BJ (cell line): ENCODE measurements around the gene MYO10. TPM values are rescaled to one million over a fixed set of nuclear protein-coding genes. Genes with fewer than 3 reads are reported as not detected.
A peak's percentile ranks its signal among the peaks of the same experiment; 100 is the strongest.

Experiments
- CTCF ChIA-PET: fragments of 350-600 bp; formaldehyde crosslinking; extraction: SDS; loops from one replicate; lab custom pipeline; 2021; ENCODE audit warnings: antibody characterized with exemption, inconsistent platforms; lab: Yijun Ruan, JAX
- POLR2A ChIA-PET: fragments of 300-600 bp; sonication (Branson Sonifier 250); formaldehyde crosslinking; extraction: SDS; loops from one replicate; lab custom pipeline; 2021; ENCODE audit warnings: antibody characterized with exemption; lab: Charles Lee
- DNase-seq: peaks from one replicate; pipeline ENCODE4 v3.0.0-alpha.2; 2011; ENCODE audit warnings: low read depth
- H3K27me3 ChIP-seq: 2 replicates; pipeline ENCODE4 v1.6.0; 2011; ENCODE audit warnings: low read length; ENCODE audit not compliant: control insufficient read depth, insufficient read depth
- H3K36me3 ChIP-seq: 2 replicates; pipeline ENCODE4 v1.5.1; 2011; ENCODE audit warnings: low read length; ENCODE audit not compliant: control insufficient read depth, insufficient read depth
- H3K4me3 ChIP-seq: 2 replicates; pipeline ENCODE4 v1.5.1; 2011; ENCODE audit warnings: low read depth, mild to moderate bottlenecking, control low read depth, low read length
- polyA plus RNA-seq: library from polyadenylated mRNA; depleted of rRNA; stranded (reverse); fragments of >200 nt; gene quantifications from 2 replicates; pipeline ENCODE4 v1.2.3, GENCODE V29; 2011
- TF ChIP-seq, protein P1 (sequence below): IDR thresholded peaks from 2 replicates; pipeline ENCODE4 v1.5.1; 2011; ENCODE audit warnings: low read depth, mild to moderate bottlenecking, control low read depth, inconsistent platforms, low read length, moderate library complexity; ENCODE audit not compliant: insufficient read depth

Gene MYO10
- polyA plus RNA-seq, 1 experiment: 17.1 TPM

DNA sequence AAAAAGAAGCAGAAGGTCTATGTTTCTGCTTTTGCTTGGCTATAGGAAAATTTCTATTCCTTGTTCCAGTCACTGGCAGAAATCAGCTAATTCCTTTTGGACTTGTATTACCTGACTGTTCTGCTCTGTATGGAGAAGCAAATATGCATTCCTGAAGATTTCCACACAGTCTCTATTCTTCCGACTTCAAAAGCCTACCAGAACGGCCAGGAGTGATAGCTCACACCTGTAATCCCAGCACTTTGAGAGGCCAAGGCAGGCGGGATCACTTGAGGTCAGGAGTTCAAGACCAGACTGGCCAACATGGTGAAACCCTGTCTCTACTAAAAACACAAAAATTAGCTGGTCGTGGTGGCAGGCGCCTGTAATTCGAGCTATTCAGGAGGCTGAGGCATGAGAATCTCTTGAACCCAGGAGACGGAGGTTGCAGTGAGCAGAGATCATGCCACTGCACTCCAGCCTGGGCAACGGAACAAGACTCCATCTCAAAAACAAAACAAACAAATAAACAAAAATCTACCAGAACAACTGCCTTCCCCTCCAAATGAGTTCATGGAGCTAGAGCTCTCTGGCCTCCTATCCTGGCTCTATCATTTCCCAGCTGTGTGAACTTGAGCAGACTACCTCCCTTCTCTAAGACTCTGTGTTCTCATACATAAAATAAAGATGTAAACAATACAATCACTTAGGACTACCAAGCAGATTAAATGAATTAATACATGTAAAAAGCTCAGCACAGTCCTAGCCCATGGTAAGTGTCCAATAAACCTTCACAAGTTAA lies 17.0 kb downstream of the MYO10 start:
- CTCF ChIA-PET: interaction anchor here (0.6 to 2.2 kb wide), 5 partner anchors 13 to 271 kb away, joined by 3 to 11 read pairs (median 4); no protein-coding TSS in a partner anchor

DNA sequence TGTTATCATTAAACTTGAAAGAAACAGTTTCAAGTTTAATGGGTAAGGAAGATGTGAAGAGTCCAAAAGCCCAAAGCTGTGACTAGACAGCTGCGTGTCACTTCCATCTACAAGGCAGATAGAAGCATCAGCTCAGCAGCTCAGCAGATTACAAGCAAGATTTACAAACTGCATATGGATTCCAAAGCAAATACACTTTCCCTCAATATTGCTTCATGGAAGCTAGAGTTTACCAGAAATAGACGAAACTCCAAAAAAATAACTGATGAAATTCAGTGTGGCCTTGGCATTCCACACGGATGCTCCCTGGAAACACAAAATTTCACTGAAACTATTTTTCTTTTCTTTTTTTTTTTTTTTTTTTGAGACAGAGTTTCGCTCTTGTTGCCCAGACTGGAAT lies 17.9 kb downstream of the MYO10 start:
- Histone ChIP-seq H3K4me3 (no peak overlapping the region), H3K27me3 (no peaks in the 10 kb centered on the region), H3K36me3 (0 out of 2 replicates have a peak, but pooled peaks cover 1% of the 10 kb centered on the region)
- POLR2A ChIA-PET: no interaction called here
- DNase-seq: no peak
- TF ChIP-seq, protein P1, sequence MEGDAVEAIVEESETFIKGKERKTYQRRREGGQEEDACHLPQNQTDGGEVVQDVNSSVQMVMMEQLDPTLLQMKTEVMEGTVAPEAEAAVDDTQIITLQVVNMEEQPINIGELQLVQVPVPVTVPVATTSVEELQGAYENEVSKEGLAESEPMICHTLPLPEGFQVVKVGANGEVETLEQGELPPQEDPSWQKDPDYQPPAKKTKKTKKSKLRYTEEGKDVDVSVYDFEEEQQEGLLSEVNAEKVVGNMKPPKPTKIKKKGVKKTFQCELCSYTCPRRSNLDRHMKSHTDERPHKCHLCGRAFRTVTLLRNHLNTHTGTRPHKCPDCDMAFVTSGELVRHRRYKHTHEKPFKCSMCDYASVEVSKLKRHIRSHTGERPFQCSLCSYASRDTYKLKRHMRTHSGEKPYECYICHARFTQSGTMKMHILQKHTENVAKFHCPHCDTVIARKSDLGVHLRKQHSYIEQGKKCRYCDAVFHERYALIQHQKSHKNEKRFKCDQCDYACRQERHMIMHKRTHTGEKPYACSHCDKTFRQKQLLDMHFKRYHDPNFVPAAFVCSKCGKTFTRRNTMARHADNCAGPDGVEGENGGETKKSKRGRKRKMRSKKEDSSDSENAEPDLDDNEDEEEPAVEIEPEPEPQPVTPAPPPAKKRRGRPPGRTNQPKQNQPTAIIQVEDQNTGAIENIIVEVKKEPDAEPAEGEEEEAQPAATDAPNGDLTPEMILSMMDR: no peak
- CTCF ChIA-PET: interaction anchor here (2.2 kb wide), 1 partner anchor 272 kb away, joined by 11 read pairs; no protein-coding TSS in a partner anchor

More for the DNA sequence above, 17.0 kb downstream of the MYO10 start:
- POLR2A ChIA-PET: no interaction called here
- TF ChIP-seq, protein P1: no peak
- DNase-seq: no peak
- H3K4me3 ChIP-seq: no peak overlapping the region
- 0 out of 2 replicates have a peak, but pooled peaks cover under 1% of the 10 kb centered on the region for H3K36me3 ChIP-seq
- no peaks in the 10 kb centered on the region for H3K27me3 ChIP-seq

DNA sequence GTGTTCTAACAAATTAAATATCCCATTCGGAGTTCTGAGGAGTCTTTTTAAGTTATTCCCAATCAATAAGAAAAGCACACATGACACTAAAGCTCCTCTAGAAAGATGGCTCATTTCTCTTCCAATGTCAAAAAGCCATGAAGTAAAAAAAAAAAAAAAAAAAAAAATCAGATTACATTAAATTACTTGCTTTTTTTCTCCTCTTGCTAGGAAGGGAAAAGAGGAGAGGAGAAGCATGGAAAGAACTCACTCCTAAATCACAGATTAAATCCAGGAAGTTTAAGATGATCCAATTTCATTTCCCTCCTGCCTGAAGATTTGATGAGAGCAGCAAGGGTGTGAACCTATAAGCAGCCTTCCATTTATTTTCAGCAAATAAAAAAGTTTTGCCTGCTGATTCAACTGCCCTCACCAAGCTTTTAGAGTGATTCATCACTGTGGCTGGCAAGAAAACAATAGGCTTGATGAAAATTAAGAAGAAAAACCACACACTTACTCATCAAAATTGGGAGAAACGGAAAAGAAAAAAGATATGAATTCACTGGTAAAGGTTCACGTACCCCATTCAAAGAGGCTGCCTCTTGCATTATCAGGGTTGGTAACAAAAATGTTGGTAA lies 19.7 kb downstream of the MYO10 start:
- peak; percentile 86 for DNase-seq
- no peak overlapping the region for H3K4me3 ChIP-seq
- CTCF ChIA-PET: interaction anchor here (0.7 to 1.2 kb wide), 2 partner anchors 17 to 273 kb away, joined by 3 to 6 read pairs; no protein-coding TSS in a partner anchor
- no peaks in the 10 kb centered on the region for H3K27me3 ChIP-seq
- H3K36me3 ChIP-seq: 0 out of 2 replicates have a peak, but pooled peaks cover 1% of the 10 kb centered on the region
- TF ChIP-seq, protein P1: no peak
- POLR2A ChIA-PET: interaction anchor here (0.6 to 0.7 kb wide), 2 partner anchors 53 to 189 kb away, joined by 11 to 16 read pairs; no protein-coding TSS in a partner anchor

DNA sequence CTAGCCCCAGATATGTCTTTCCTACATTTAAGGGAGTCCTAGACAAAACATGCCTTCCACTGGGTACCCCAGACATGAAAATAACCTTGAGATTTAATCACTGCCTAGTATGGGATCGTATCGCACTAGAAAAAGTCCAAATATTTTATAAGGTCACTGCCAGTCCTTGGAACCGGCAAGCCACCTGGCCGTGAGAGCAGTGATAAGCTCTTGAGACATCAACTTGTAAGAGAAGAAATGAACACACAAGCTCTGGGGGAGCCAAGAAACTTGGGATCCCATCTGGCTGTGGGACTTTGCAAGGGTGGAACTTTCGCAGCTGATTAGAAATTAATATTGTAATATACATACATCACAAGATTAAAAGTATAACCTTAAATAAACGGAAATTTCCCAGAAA lies 21.5 kb downstream of the MYO10 start:
- H3K4me3 ChIP-seq: no peak overlapping the region
- H3K27me3 ChIP-seq: no peaks in the 10 kb centered on the region
- CTCF ChIA-PET: interaction anchor here (3.0 kb wide), 1 partner anchor 275 kb away, joined by 8 read pairs; no protein-coding TSS in a partner anchor
- TF ChIP-seq, protein P1: no peak
- H3K36me3 ChIP-seq: 0 out of 2 replicates have a peak, but pooled peaks cover 1% of the 10 kb centered on the region
- POLR2A ChIA-PET: no interaction called here
- DNase-seq: no peak

DNA sequence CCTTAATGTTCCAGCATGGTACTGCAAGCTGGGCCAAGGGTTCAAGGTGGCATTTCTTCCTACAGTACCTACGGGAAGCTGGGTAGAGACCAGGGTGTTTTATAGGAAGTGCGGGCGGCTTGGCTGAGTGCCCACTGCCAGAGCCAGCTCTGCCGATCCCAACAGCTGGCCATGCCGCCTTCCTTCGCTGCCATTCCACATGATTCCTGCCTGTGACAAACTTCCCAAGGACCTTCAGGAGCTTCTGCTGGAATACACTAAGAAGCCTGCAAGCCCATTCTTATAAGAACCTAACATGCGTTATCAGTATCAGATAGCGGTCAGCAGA lies 22.0 kb downstream of the MYO10 start:
- ChIA-PET POLR2A (no interaction called here), CTCF (interaction anchor here (3.0 kb wide), 1 partner anchor 276 kb away, joined by 8 read pairs; no protein-coding TSS in a partner anchor)
- H3K36me3 ChIP-seq: 0 out of 2 replicates have a peak, but pooled peaks cover 1% of the 10 kb centered on the region
- TF ChIP-seq, protein P1: no peak
- no peak overlapping the region for H3K4me3 ChIP-seq
- no peak for DNase-seq
- no peaks in the 10 kb centered on the region for H3K27me3 ChIP-seq
